ENCODE measurements around the gene DMRT1.

Gene DMRT1

GRCh38 chr9:967903-968641 is 126.6 kb downstream of the DMRT1 start:
- H3K27ac ChIP-seq (ENCODE audit: low read depth, low read length), result no peak overlapping the region

GRCh38 chr9:969310-970150 is 128.0 kb downstream of the DMRT1 start:
- Histone ChIP-seq H3K4me3 (ENCODE audit: low read depth in 1 of 5, low read length in 5 of 5) (no peak overlapping the region), H3K27ac (ENCODE audit: low read depth, low read length) (no peak overlapping the region), H3K9me3 (ENCODE audit: control insufficient read depth in 5 of 5, low read length in 5 of 5) (no peaks in the 10 kb centered on the region), H3K4me1 (ENCODE audit: control insufficient read depth in 5 of 5, insufficient read depth in 5 of 5, low read length in 5 of 5) (peaks cover 0 to 41% (median 27%) of the 10 kb centered on the region in 5 donors), H3K27me3 (ENCODE audit: control insufficient read depth in 5 of 5, insufficient read depth in 4 of 5, low read length in 5 of 5) (peaks cover 20 to 66% (median 54%) of the 10 kb centered on the region in 5 donors), H3K36me3 (ENCODE audit: control insufficient read depth in 5 of 5, insufficient read depth in 5 of 5, low read length in 5 of 5) (no peaks in the 10 kb centered on the region), H3K9ac (ENCODE audit: low read length in 5 of 5) (no peak overlapping the region)

More at GRCh38 chr9:967903-968641, 126.6 kb downstream of the DMRT1 start:
- Histone ChIP-seq H3K4me3 (ENCODE audit: low read depth in 1 of 5, low read length in 5 of 5) (peak overlapping the region in 1 of 5 donors; percentile 42), H3K27me3 (ENCODE audit: control insufficient read depth in 5 of 5, insufficient read depth in 4 of 5, low read length in 5 of 5) (peaks cover 17 to 58% (median 39%) of the 10 kb centered on the region in 5 donors), H3K36me3 (ENCODE audit: control insufficient read depth in 5 of 5, insufficient read depth in 5 of 5, low read length in 5 of 5) (no peaks in the 10 kb centered on the region), H3K9ac (ENCODE audit: low read length in 5 of 5) (peak overlapping the region in 1 of 5 donors; percentile 11), H3K4me1 (ENCODE audit: control insufficient read depth in 5 of 5, insufficient read depth in 5 of 5, low read length in 5 of 5) (peaks cover 0 to 37% (median 24%) of the 10 kb centered on the region in 5 donors), H3K9me3 (ENCODE audit: control insufficient read depth in 5 of 5, low read length in 5 of 5) (no peaks in the 10 kb centered on the region)

DNA sequence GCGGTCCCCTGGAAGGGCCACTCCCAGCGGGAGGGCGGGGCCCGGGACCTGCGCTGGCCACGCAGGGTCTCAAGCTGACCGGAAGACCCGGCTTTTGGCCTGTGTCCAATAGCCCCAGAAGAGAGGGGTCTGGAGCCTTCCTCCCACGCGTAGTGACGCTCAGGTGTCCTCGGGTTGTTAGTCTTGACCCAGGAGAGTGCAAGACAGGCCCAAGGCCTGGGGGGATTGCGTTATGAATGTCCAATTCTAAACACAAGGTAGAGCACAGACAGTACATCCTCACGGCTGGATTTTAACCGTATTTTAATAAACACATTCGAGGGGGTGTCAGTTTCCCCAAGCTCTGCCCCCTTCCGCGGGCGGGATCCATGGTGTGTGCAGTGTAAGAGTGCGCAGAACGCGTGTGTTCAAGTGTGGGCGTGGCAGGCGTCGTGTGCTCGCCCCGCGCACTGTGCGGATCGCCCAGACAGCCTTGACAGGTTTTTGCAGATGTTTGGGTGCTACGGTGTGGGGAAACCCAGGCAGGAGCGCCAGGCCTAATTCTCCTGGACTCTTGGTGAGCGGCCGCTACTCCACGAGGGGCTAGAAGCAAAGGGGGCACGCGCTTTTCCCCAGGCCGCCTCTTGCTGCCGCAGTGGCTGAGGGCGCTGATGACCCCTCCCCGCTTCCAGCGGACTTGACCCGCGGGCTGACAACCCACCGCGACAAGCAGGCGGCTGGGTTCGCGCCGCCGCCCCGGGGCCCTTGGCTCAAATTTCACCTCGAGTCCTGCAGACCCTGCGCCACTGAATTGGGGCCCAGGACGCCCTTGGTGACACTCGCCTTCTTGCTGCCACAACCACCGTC is 128.9 kb downstream of the DMRT1 start:
- peaks cover 0 to 48% (median 27%) of the 10 kb centered on the region in 5 donors for H3K4me1 ChIP-seq (ENCODE audit: control insufficient read depth in 5 of 5, insufficient read depth in 5 of 5, low read length in 5 of 5)
- no peak overlapping the region for H3K4me3 ChIP-seq (ENCODE audit: low read depth in 1 of 5, low read length in 5 of 5)
- H3K27ac ChIP-seq (ENCODE audit: low read depth, low read length), result no peak overlapping the region
- no peaks in the 10 kb centered on the region for H3K9me3 ChIP-seq (ENCODE audit: control insufficient read depth in 5 of 5, low read length in 5 of 5)
- H3K9ac ChIP-seq (ENCODE audit: low read length in 5 of 5), result no peak overlapping the region
- H3K27me3 ChIP-seq (ENCODE audit: control insufficient read depth in 5 of 5, insufficient read depth in 4 of 5, low read length in 5 of 5), result peaks cover 18 to 72% (median 58%) of the 10 kb centered on the region in 5 donors
- no peaks in the 10 kb centered on the region for H3K36me3 ChIP-seq (ENCODE audit: control insufficient read depth in 5 of 5, insufficient read depth in 5 of 5, low read length in 5 of 5)

DNA sequence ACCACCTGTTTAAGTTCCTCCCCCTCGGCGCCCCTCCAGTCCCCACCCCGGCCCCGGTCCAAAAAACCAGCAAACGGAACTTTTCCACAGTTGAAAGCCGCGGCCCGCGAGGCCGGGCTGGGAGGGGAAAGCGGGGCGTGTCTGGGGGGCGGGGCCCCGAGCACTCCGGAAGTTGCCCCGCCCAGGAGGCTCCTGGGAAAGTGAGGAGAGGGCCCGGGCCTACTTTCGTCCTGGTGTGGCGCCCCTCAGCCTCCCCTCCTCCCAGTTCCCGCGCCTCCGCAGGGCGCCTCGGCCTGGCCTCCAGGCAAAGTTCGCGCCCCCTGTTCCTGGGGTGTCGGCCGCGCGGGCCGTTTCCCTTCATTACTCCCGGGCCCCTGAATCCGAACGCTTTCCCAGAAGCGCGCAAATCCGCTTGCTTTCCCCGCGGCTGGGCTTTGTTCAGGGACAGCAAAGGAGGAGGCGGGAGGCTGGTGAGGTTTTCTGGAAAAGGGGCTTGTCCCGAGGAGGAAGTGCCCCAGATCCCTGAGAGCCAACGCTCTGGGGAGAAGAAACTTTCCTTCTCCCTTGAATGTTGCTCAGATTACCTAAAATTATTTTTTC is 130.5 kb downstream of the DMRT1 start:
- Histone ChIP-seq H3K9me3 (ENCODE audit: control insufficient read depth in 5 of 5, low read length in 5 of 5) (no peaks in the 10 kb centered on the region), H3K27me3 (ENCODE audit: control insufficient read depth in 5 of 5, insufficient read depth in 4 of 5, low read length in 5 of 5) (peaks cover 18 to 78% (median 63%) of the 10 kb centered on the region in 5 donors), H3K4me1 (ENCODE audit: control insufficient read depth in 5 of 5, insufficient read depth in 5 of 5, low read length in 5 of 5) (peaks cover 0 to 59% (median 34%) of the 10 kb centered on the region in 5 donors), H3K9ac (ENCODE audit: low read length in 5 of 5) (peak overlapping the region in 3 of 5 donors; percentile 11 to 71 (median 52)), H3K36me3 (ENCODE audit: control insufficient read depth in 5 of 5, insufficient read depth in 5 of 5, low read length in 5 of 5) (no peaks in the 10 kb centered on the region), H3K27ac (ENCODE audit: low read depth, low read length) (no peak overlapping the region), H3K4me3 (ENCODE audit: low read depth in 1 of 5, low read length in 5 of 5) (peak overlapping the region; percentile 43 to 70 (median 51))

DNA sequence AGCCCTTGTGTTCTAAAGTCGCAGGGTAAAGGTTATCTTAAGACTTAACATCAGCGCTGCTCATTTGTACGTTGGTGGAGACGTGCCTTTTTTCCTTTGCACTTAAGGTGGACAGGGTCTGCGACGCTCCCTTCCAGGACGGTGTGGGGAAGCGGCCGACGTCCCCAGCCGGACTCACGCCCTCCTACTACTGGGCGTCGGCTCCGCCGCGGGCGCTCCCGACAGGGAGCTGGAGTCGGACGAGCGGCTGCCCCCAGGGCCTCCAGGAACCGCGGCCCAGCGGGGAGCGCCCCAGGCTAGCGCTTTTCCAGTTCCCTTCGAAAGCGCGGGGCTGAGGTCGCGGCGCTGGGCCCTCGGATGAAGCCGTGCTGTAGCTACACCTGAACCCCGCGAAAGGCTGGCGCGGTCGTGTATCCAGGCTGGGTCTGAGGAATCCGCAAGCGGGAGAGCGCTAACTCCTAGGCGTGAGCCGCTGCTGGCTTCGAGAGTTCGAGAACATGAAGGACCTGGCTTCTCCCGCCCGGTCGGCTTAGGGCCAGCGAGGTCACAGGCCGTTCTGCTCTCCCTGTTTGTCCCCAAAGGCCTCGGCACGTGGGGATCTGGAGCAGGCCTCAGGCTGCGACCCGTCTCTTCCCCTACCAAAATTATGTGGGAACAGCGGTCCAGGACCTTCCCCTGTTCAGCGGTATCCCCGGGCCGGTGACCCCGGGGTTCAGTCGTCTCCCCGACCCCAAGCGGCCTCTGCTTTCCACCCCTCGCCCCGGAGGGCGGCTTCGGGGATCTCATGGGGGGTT is 131.2 kb downstream of the DMRT1 start:
- H3K27me3 ChIP-seq (ENCODE audit: control insufficient read depth in 5 of 5, insufficient read depth in 4 of 5, low read length in 5 of 5), result peaks cover 18 to 78% (median 59%) of the 10 kb centered on the region in 5 donors
- no peak overlapping the region for H3K27ac ChIP-seq (ENCODE audit: low read depth, low read length)

DNA sequence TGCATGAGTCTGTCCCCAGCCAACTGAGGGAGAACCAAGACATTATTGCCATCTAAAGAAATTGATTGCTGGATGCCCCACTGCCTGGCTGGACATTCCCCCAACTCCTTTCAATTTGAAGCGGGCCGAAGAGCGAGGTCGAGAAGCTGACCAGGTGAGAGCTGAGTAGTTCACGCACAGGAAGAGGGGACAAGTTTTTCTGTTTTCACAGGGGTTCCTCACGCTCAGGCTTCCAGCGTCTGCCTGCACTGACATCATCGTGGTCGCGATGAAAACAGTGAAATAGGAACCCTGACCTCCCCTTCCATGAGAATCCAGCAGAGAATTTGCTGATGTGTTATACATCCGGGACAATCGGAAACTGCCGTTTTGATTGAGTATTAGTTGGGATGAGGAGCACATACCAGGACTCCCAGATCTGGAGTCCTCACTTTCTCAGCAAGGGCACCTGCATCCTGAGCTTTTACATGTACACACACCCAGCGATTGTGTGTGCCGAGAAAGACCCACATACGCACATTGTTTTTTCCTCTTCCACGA is 131.9 kb downstream of the DMRT1 start:
- Histone ChIP-seq H3K27me3 (ENCODE audit: control insufficient read depth in 5 of 5, insufficient read depth in 4 of 5, low read length in 5 of 5) (peaks cover 18 to 78% (median 56%) of the 10 kb centered on the region in 5 donors), H3K9ac (ENCODE audit: low read length in 5 of 5) (no peak overlapping the region), H3K4me1 (ENCODE audit: control insufficient read depth in 5 of 5, insufficient read depth in 5 of 5, low read length in 5 of 5) (peaks cover 0 to 66% (median 34%) of the 10 kb centered on the region in 5 donors), H3K27ac (ENCODE audit: low read depth, low read length) (no peak overlapping the region), H3K4me3 (ENCODE audit: low read depth in 1 of 5, low read length in 5 of 5) (peak overlapping the region in 1 of 5 donors; percentile 66), H3K9me3 (ENCODE audit: control insufficient read depth in 5 of 5, low read length in 5 of 5) (no peaks in the 10 kb centered on the region), H3K36me3 (ENCODE audit: control insufficient read depth in 5 of 5, insufficient read depth in 5 of 5, low read length in 5 of 5) (no peaks in the 10 kb centered on the region)

More for the DNA sequence above, 131.2 kb downstream of the DMRT1 start:
- Histone ChIP-seq H3K9ac (ENCODE audit: low read length in 5 of 5) (peak overlapping the region in 2 of 5 donors; percentile 52 to 71), H3K4me1 (ENCODE audit: control insufficient read depth in 5 of 5, insufficient read depth in 5 of 5, low read length in 5 of 5) (peaks cover 0 to 65% (median 34%) of the 10 kb centered on the region in 5 donors), H3K36me3 (ENCODE audit: control insufficient read depth in 5 of 5, insufficient read depth in 5 of 5, low read length in 5 of 5) (no peaks in the 10 kb centered on the region), H3K9me3 (ENCODE audit: control insufficient read depth in 5 of 5, low read length in 5 of 5) (no peaks in the 10 kb centered on the region), H3K4me3 (ENCODE audit: low read depth in 1 of 5, low read length in 5 of 5) (peak overlapping the region; percentile 43 to 70 (median 51))

DNA sequence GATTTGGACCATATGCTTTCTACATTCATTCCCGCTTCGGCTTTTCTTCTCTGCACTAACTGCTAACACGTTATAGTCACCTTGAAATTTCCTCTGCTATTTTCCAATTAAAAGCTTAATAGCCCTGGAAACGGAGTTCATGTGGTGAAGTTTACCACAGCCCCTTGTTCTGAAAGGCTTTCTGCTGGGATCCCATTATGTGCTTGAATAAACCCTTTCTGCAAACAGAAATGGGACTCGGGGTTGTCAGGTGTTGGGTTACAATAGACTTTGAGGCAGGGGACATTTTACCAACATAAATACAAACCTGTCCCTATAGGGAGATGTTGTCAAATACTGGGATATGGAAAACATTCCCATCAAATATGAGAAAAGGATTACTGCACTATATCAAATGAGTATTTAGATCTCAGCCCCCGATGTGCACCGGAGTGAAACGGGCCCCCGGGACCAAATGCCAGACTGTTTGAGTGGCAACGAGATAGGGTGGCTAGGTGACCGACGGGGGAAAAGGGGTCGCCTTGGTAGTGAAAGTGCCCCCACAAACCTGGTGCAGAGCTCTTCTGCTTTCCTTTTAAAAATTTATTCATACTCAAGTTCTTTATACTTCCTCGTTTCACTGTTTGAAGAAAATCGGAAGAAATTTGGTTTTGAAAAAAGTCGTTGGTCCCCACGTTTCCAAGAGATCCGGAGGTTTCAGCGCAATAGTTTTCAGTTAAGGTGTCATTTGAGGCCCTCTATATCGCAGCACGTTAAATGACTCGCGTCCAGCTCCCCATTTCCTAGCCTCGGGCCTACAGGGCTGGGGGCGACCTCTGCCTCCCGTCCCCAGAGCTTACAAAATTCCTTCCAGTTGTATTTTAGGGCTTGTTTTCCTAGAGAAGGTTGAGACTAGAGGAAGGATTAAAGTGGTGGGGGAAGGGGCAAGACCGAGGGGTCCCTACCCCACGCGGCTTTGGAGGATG is 132.8 kb downstream of the DMRT1 start:
- H3K36me3 ChIP-seq (ENCODE audit: control insufficient read depth in 5 of 5, insufficient read depth in 5 of 5, low read length in 5 of 5), result no peaks in the 10 kb centered on the region
- H3K9me3 ChIP-seq (ENCODE audit: control insufficient read depth in 5 of 5, low read length in 5 of 5), result no peaks in the 10 kb centered on the region
- H3K9ac ChIP-seq (ENCODE audit: low read length in 5 of 5), result no peak overlapping the region
- H3K4me3 ChIP-seq (ENCODE audit: low read depth in 1 of 5, low read length in 5 of 5), result no peak overlapping the region
- peaks cover 18 to 81% (median 57%) of the 10 kb centered on the region in 5 donors for H3K27me3 ChIP-seq (ENCODE audit: control insufficient read depth in 5 of 5, insufficient read depth in 4 of 5, low read length in 5 of 5)
- H3K4me1 ChIP-seq (ENCODE audit: control insufficient read depth in 5 of 5, insufficient read depth in 5 of 5, low read length in 5 of 5), result peaks cover 0 to 70% (median 34%) of the 10 kb centered on the region in 5 donors
- no peak overlapping the region for H3K27ac ChIP-seq (ENCODE audit: low read depth, low read length)

All from subcutaneous abdominal adipose tissue (tissue), 5 donors.